Naive thymus-derived CD8-positive, alpha-beta T cell (primary cell): ENCODE measurements around the gene LRRC45. TPM values are rescaled to one million over a fixed set of nuclear protein-coding genes. Genes with fewer than 3 reads are reported as not detected.

ENCODE experiments used
- ATAC-seq, 2 donors: fragments of 150-1000 bp; cut with Tn5 transposase in 1 of 2; sonication (Bioruptor Pico), chemical (Tn5 transposase) in 1 of 2; 1 replicate in 1 of 2; 2 replicates in 1 of 2; pipeline ENCODE4 v1.10.0; 2021; ENCODE audit warnings: mild to moderate bottlenecking in 2 of 2, moderate library complexity in 2 of 2
- POLR2A ChIA-PET: fragments of 350-600 bp; sonication (Branson Sonifier 250); formaldehyde crosslinking; loops from one replicate; lab custom pipeline; 2021; ENCODE audit warnings: antibody characterized with exemption; lab: Charles Lee
- DNase-seq, 10 donors: peaks; one replicate each; pipeline versions ENCODE4 v3.0.0 to v3.0.0-alpha.2; 2020 to 2022
- H3K27ac Mint-ChIP-seq, 10 donors: one replicate each; pipeline ENCODE4 v1.8.0; 2020 to 2022; ENCODE audit warnings: mild to moderate bottlenecking in 10 of 10, mixed read lengths in 10 of 10, moderate library complexity in 4 of 10, inconsistent platforms in 1 of 10
- H3K27me3 Mint-ChIP-seq, 5 donors: one replicate each; pipeline ENCODE4 v1.8.0; 2021 to 2022; ENCODE audit warnings: mixed read lengths in 5 of 5
- H3K36me3 Mint-ChIP-seq, 3 donors: one replicate each; pipeline ENCODE4 v1.8.0; 2020 to 2022; ENCODE audit warnings: mixed read lengths in 3 of 3, mild to moderate bottlenecking in 2 of 3, inconsistent platforms in 1 of 3
- H3K4me1 Mint-ChIP-seq, 4 donors: one replicate each; pipeline ENCODE4 v1.8.0; 2021 to 2022; ENCODE audit warnings: mixed read lengths in 4 of 4
- H3K4me3 Mint-ChIP-seq, 10 donors: one replicate each; pipeline ENCODE4 v1.8.0; 2020 to 2022; ENCODE audit warnings: mild to moderate bottlenecking in 10 of 10, mixed read lengths in 10 of 10, moderate library complexity in 6 of 10, inconsistent platforms in 1 of 10
- H3K9me3 Mint-ChIP-seq, 9 donors: one replicate each; pipeline ENCODE4 v1.8.0; 2020 to 2022; ENCODE audit warnings: mixed read lengths in 9 of 9, mild to moderate bottlenecking in 3 of 9, inconsistent platforms in 1 of 9, moderate library complexity in 1 of 9
- polyA plus RNA-seq, 3 donors: library from polyadenylated mRNA; unstranded; fragments of 300-500 nt; fragmentation: Illumina TruSeq; gene quantifications; one replicate each; pipeline ENCODE4 v1.2.3, GENCODE V29; 2021
- total RNA-seq, 8 experiments: library from RNA in 2 of 8; stranded (reverse) in 2 of 8; gene quantifications; one replicate each; pipeline ENCODE4 v1.2.3 and lab custom pipeline; 2021 to 2026

Gene LRRC45
- total and polyA plus RNA-seq, 5 experiments from 2014 or later = 2.7 to 12.5 (median 6.0) TPM

DNA sequence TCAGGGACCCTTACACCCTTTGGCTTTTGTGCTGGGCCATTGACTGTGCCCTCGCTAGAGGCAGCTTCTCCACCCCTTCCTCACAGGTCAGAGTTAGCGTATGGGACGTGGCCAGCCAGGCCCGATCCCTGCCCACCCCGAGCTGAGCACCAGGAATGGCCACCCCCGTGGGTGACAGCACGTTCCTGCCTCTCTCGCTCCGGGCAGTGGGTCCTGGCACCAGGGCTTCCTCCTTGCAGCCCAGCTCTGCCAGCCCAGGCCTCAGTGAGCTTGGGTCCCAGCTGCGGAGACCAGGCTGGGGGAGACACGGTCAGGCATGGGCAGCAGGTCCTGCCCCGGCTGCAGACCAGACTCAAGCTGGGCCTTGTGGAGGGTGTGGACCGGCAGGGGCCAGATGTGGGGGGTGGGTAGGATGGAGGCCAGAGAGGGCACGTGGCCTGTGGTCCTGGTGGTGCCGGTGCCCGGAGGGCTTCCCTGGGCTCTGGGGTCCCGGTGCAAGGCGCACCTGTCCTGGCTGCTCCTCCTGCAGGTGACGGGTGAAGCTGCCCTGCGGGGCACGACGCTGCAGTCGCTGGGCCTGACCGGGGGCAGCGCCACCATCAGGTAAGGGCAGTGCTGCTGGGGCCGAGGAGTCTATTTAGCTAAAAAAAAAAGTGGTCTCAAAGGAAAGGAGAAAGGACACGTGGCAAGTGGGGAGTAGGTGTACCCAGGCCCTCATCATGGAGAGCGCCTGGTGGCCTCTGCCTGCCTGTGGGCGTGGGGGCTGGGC lies 27.5 kb upstream of the LRRC45 start:
- no peak overlapping the region for H3K4me3 Mint-ChIP-seq
- H3K27me3 Mint-ChIP-seq = no peaks in the 10 kb centered on the region
- DNase-seq (no peak), ATAC-seq (no peak)
- peak overlapping the region in 1 of 10 donors; percentile 29 for H3K27ac Mint-ChIP-seq
- H3K4me1 Mint-ChIP-seq = peaks cover 0 to 9% (median 2%) of the 10 kb centered on the region in 4 donors
- POLR2A ChIA-PET = no interaction called here
- no peaks in the 10 kb centered on the region for H3K9me3 Mint-ChIP-seq
- H3K36me3 Mint-ChIP-seq = peaks cover 0 to 12% (median 0%) of the 10 kb centered on the region in 3 donors

GRCh38 chr17:81996232-81996756 lies 26.8 kb upstream of the LRRC45 start:
- H3K4me3 Mint-ChIP-seq = no peak overlapping the region
- H3K27me3 Mint-ChIP-seq = no peaks in the 10 kb centered on the region
- peaks cover 0 to 5% (median 0%) of the 10 kb centered on the region in 4 donors for H3K4me1 Mint-ChIP-seq
- DNase-seq (no peak), ATAC-seq (no peak)
- peaks cover 0 to 12% (median 0%) of the 10 kb centered on the region in 3 donors for H3K36me3 Mint-ChIP-seq
- no peak overlapping the region for H3K27ac Mint-ChIP-seq
- POLR2A ChIA-PET = no interaction called here
- no peaks in the 10 kb centered on the region for H3K9me3 Mint-ChIP-seq

DNA sequence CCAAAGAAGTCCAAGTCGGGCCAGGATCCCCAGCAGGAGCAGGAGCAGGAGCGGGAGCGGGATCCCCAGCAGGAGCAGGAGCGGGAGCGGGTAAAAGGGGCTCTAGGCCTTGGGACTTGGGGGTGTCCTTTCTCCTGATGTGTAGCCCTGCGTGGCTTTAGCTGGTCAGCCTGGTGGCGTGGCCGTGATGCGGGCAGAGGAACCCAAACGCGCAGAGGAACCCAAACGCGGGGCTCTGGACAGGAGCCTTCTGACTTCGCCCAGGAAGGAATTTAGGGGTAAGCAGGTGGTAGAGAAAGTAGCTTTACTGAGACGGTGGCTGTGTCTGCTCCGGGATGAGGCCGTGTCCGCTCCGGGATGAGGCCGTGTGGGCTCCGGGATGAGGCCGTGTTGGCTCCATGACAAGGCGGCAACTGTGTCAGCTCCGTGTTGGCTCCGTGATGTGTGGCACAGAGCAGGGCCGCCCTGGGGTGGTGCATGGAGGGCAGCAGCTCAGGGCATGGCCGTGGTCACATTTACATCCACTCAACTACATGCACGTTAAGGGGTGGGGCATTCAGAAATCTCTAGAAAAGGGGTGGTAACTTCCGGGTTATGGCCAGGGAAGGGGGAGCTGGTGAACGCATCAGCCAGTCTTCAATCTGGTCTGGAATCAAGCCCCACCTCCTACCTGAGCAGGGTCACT lies 26.2 kb upstream of the LRRC45 start:
- ATAC-seq (no peak), DNase-seq (no peak)
- H3K36me3 Mint-ChIP-seq = peaks cover 0 to 12% (median 0%) of the 10 kb centered on the region in 3 donors
- no peaks in the 10 kb centered on the region for H3K27me3 Mint-ChIP-seq
- H3K9me3 Mint-ChIP-seq = no peaks in the 10 kb centered on the region
- H3K4me1 Mint-ChIP-seq = peaks cover 0 to 5% (median 0%) of the 10 kb centered on the region in 4 donors
- H3K27ac Mint-ChIP-seq = no peak overlapping the region
- POLR2A ChIA-PET = no interaction called here
- no peak overlapping the region for H3K4me3 Mint-ChIP-seq

GRCh38 chr17:81998212-81998611 lies 24.9 kb upstream of the LRRC45 start:
- Mint-ChIP-seq H3K4me1 (peaks cover 0 to 5% (median 0%) of the 10 kb centered on the region in 4 donors), H3K27me3 (no peaks in the 10 kb centered on the region), H3K9me3 (no peaks in the 10 kb centered on the region), H3K27ac (peak overlapping the region in 1 of 10 donors; percentile 34), H3K36me3 (peaks cover 0 to 12% (median 0%) of the 10 kb centered on the region in 3 donors), H3K4me3 (no peak overlapping the region)
- POLR2A ChIA-PET = no interaction called here
- ATAC-seq (no peak), DNase-seq (no peak)

GRCh38 chr17:81998691-81999438 lies 24.2 kb upstream of the LRRC45 start:
- no peak for DNase-seq
- ATAC-seq = no peak
- no peak overlapping the region for H3K4me3 Mint-ChIP-seq
- H3K36me3 Mint-ChIP-seq = peaks cover 0 to 12% (median 0%) of the 10 kb centered on the region in 3 donors
- POLR2A ChIA-PET = interaction anchor here (0.7 kb wide), 1 partner anchor 334 kb away, joined by 5 read pairs; no protein-coding TSS in a partner anchor
- H3K27ac Mint-ChIP-seq = peak overlapping the region in 1 of 10 donors; percentile 34
- H3K4me1 Mint-ChIP-seq = peaks cover 0 to under 1% (median 0%) of the 10 kb centered on the region in 4 donors
- no peaks in the 10 kb centered on the region for H3K27me3 Mint-ChIP-seq
- H3K9me3 Mint-ChIP-seq = no peaks in the 10 kb centered on the region

DNA sequence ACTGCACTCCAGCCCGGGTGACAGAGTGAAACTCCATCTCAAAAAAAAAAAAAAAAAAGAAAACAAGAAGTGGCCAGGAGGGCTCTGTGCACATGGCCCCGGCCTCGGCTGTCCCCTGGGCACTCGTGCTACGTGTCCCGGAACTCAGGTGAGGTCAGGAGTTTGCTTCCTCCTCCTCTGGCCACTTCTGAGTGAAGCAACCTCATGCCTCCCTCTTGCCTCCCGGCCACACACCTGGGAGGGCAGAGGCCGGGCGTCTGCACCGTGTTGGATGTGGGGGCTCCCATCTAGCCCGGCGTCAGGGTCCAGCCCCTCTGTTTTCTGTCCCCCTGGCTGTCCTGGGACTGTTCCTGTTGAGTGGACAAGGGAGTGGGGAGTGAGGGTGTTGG lies 23.5 kb upstream of the LRRC45 start:
- Mint-ChIP-seq H3K27me3 (no peaks in the 10 kb centered on the region), H3K4me1 (no peaks in the 10 kb centered on the region), H3K36me3 (peaks cover 0 to 12% (median 0%) of the 10 kb centered on the region in 3 donors), H3K4me3 (no peak overlapping the region), H3K27ac (no peak overlapping the region), H3K9me3 (no peaks in the 10 kb centered on the region)
- DNase-seq (no peak), ATAC-seq (no peak)
- POLR2A ChIA-PET = interaction anchor here (0.7 kb wide), 1 partner anchor 335 kb away, joined by 5 read pairs; no protein-coding TSS in a partner anchor

DNA sequence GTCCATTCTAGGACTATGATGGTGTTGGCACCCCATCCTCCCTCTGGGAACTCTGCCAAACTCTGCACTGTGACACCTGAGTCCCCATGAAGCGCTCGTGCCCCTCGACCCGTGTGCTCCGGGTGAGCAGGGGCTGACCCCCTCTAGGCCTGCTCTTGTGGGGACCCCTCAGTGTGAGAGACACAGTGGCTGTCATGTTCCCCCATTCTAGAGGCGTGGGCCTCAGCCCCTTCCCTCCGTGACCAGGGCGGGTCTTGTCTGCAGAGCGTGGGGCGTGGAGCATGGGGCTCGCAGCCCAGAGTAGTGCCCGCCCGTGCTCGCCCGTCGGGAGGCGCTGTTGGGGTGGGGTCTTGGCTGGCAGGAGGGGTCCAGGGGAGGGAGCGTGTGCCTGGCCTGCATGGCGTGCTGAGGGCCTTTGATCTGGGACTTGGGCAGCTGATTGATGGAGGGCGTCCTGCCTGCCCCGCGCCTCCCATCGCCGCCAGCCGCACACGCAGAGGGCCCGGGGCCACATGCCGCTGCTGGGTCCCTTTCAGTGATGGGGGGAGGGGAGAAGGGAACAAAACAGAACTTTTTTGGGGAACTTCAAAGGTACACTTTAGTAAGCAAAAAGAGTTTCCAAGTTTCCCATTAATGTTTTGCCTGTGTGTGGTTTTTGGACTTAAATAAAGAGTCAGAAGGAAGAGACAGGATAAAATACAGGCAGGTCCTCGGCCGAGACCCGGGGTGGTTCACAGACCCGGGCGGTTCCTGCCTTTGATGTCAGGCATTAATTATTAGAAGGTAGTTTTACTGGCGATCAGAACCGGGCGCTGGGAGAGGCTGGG lies 22.9 kb upstream of the LRRC45 start:
- no peak for DNase-seq

GRCh38 chr17:82000803-82001570 lies 22.1 kb upstream of the LRRC45 start:
- H3K36me3 Mint-ChIP-seq = peaks cover 0 to 12% (median 0%) of the 10 kb centered on the region in 3 donors
- no peaks in the 10 kb centered on the region for H3K27me3 Mint-ChIP-seq
- ATAC-seq (no peak), DNase-seq (no peak)
- H3K4me3 Mint-ChIP-seq = no peak overlapping the region
- POLR2A ChIA-PET = no interaction called here
- H3K4me1 Mint-ChIP-seq = peaks cover 0 to 2% (median 0%) of the 10 kb centered on the region in 4 donors
- H3K27ac Mint-ChIP-seq = no peak overlapping the region
- no peaks in the 10 kb centered on the region for H3K9me3 Mint-ChIP-seq

More for the DNA sequence above, 22.9 kb upstream of the LRRC45 start:
- no peak overlapping the region for H3K27ac Mint-ChIP-seq
- H3K27me3 Mint-ChIP-seq = no peaks in the 10 kb centered on the region
- POLR2A ChIA-PET = no interaction called here
- no peaks in the 10 kb centered on the region for H3K4me1 Mint-ChIP-seq
- H3K4me3 Mint-ChIP-seq = no peak overlapping the region
- no peak for ATAC-seq
- H3K9me3 Mint-ChIP-seq = no peaks in the 10 kb centered on the region
- H3K36me3 Mint-ChIP-seq = peaks cover 0 to 12% (median 0%) of the 10 kb centered on the region in 3 donors

- peaks cover 0 to 10% (median 0%) of the 10 kb centered on the region in 3 donors for H3K36me3 Mint-ChIP-seq
- H3K4me1 Mint-ChIP-seq = peaks cover 0 to 4% (median 0%) of the 10 kb centered on the region in 4 donors
- H3K27me3 Mint-ChIP-seq = no peaks in the 10 kb centered on the region
- H3K9me3 Mint-ChIP-seq = no peaks in the 10 kb centered on the region
- H3K27ac Mint-ChIP-seq = no peak overlapping the region
- DNase-seq (no peak), ATAC-seq (no peak)
- POLR2A ChIA-PET = no interaction called here
- H3K4me3 Mint-ChIP-seq = no peak overlapping the region
Observed at GRCh38 chr17:82001571-82002056, 21.5 kb upstream of the LRRC45 start.

DNA sequence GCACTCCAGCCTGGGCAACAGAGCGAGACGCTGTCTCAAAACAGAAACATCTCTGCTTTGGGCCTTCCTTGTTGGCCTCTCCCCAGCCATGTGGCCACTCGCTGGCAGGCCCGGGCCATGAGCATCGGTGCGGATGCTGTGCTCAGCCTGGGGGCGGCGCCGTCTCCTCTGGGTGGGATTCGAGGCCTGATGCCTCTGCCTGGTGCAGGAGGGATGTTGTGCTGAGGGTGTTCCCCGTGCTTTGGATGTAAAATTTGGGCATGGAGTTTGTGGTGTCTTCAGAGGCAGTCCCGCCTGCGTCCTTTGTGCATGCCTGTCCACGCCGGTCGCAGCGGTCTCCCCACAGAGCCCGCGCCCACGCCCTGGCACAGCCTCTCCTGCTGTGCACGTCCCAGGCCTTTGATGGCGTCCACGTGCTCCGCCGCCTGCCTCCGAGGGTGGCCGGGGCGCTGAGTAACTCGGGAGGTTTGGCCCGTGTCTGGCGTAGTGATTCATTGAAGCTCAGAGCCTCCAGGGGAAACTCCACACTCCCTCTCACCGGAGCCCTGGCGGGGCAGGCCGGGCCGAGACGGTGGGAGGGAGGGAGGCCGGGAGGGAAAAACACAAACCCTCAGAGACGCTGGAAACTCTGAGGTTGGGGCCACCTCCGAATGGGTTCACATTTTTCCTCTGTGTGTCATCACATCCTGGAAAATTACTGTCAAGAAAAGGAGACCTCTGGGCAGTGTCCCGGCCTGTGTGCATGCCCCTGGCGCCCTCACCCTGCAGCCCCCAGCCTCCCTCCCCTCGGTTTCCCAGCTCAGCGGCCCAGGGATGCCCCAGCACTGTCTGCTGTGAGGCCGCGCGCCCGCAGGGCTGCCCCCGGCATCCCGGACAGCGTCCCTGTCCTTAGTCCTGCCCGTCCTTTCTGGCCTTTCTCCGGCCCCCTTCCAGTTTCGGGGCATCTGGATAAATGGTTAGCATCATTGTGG lies 19.4 kb upstream of the LRRC45 start:
- no peak for ATAC-seq
- H3K4me1 Mint-ChIP-seq = peaks cover 0 to 4% (median 0%) of the 10 kb centered on the region in 4 donors
- POLR2A ChIA-PET = interaction anchor here (0.7 kb wide), 1 partner anchor 406 kb away, joined by 3 read pairs; no protein-coding TSS in a partner anchor
- no peaks in the 10 kb centered on the region for H3K27me3 Mint-ChIP-seq
- no peak for DNase-seq
- H3K4me3 Mint-ChIP-seq = no peak overlapping the region
- no peak overlapping the region for H3K27ac Mint-ChIP-seq
- no peaks in the 10 kb centered on the region for H3K36me3 Mint-ChIP-seq
- no peaks in the 10 kb centered on the region for H3K9me3 Mint-ChIP-seq
